ENCODE measurements around the gene DNAAF6.

Gene DNAAF6

DNA sequence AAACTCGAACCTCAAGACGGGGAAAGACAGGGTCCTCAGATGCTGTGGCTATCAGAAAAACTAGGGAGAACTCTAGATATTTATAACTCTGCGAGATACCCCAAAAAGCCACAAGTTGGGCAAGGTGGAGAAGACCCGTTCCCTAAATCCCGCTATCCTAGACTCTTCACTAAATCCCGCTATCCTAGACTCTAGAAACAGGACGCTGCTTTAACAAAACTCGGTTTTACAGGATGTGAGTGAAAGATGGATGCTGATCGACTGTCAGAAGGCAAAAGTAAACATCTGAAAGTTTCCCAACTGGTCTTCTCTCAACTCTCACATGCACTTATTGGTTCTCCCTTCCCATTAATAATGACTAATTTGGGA lies 270 bp downstream of the DNAAF6 start:
- TF ChIP-seq ZNF394 (tag by site-specific recombination; IDR thresholded peaks at IDR 0.05; ENCODE audit: borderline replicate concordance) (no peak), BCL11B (tag by site-specific recombination; IDR thresholded peaks at IDR 0.05; ENCODE audit: low read depth) (no peak), ZNF518A (tag by site-specific recombination; conservative IDR thresholded peaks at IDR 0.05; ENCODE audit: low read depth) (no peak), REPIN1 (tag by site-specific recombination; IDR thresholded peaks at IDR 0.05; ENCODE audit: low read depth) (no peak), ZNF169 (tag by site-specific recombination; IDR thresholded peaks at IDR 0.05) (no peak), KLF9 (tag by site-specific recombination; IDR thresholded peaks at IDR 0.05; ENCODE audit: low read depth) (no peak), ZNF777 (tag by site-specific recombination; IDR thresholded peaks at IDR 0.05; ENCODE audit: borderline replicate concordance) (no peak), YY2 (tag by site-specific recombination; IDR thresholded peaks at IDR 0.05) (no peak), ZBTB8A (tag by site-specific recombination; IDR thresholded peaks at IDR 0.05) (no peak), ZNF677 (tag by site-specific recombination; IDR thresholded peaks at IDR 0.05) (no peak), RBAK (tag by site-specific recombination; IDR thresholded peaks at IDR 0.05) (no peak), YY1 (tag by site-specific recombination; IDR thresholded peaks at IDR 0.05) (no peak), ZNF341 (tag by site-specific recombination; IDR thresholded peaks at IDR 0.05; ENCODE audit: low read depth) (no peak)
- ChIA-PET POLR2A (interaction anchor here (0.7 to 1.5 kb wide), 6 partner anchors 11 to 423 kb away, joined by 3 to 7 read pairs (median 4); partner anchors contain the start of gene RBM41), CTCF (no interaction called here)
- Histone ChIP-seq H3K27ac (ENCODE audit: extremely low read depth, low read depth, low read length) (no peak overlapping the region), H3K4me1 (ENCODE audit: control insufficient read depth, insufficient read depth, low read length) (no peaks in the 10 kb centered on the region), H3K4me3 (ENCODE audit: low read depth, low read length) (no peak overlapping the region), H3K36me3 (ENCODE audit: control insufficient read depth in 2 of 2, insufficient read depth in 1 of 2, low read length in 2 of 2) (no peaks in the 10 kb centered on the region), H3K9me3 (ENCODE audit: control insufficient read depth, insufficient read depth, low read depth, low read length) (no peaks in the 10 kb centered on the region)

DNA sequence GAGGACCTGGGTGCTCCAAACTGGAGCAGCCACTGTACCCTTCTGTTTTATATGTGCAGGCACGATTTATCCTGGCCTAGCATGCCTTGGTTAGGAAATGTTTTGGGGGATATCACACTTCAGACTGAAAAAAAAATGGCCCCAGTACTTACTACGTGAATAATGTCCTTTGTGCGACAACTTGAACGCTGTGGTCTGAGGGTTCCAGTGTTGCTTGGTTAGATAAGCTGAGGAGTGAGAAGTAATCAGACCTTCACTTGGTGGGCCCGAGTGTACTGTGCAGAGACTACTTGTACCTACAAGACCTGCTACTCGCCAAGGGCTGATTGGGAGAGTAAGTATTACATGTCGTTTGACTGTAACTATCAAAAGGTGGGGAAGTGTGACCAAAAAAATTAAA lies 678 bp downstream of the DNAAF6 start:
- H3K4me1 ChIP-seq (ENCODE audit: control insufficient read depth, insufficient read depth, low read length): no peaks in the 10 kb centered on the region
- no peaks in the 10 kb centered on the region for H3K9me3 ChIP-seq (ENCODE audit: control insufficient read depth, insufficient read depth, low read depth, low read length)
- ChIA-PET CTCF (no interaction called here), POLR2A (no interaction called here)
- no peak overlapping the region for H3K4me3 ChIP-seq (ENCODE audit: low read depth, low read length)
- no peaks in the 10 kb centered on the region for H3K36me3 ChIP-seq (ENCODE audit: control insufficient read depth in 2 of 2, insufficient read depth in 1 of 2, low read length in 2 of 2)
- no peak overlapping the region for H3K27ac ChIP-seq (ENCODE audit: extremely low read depth, low read depth, low read length)
- TF ChIP-seq, protein P1, sequence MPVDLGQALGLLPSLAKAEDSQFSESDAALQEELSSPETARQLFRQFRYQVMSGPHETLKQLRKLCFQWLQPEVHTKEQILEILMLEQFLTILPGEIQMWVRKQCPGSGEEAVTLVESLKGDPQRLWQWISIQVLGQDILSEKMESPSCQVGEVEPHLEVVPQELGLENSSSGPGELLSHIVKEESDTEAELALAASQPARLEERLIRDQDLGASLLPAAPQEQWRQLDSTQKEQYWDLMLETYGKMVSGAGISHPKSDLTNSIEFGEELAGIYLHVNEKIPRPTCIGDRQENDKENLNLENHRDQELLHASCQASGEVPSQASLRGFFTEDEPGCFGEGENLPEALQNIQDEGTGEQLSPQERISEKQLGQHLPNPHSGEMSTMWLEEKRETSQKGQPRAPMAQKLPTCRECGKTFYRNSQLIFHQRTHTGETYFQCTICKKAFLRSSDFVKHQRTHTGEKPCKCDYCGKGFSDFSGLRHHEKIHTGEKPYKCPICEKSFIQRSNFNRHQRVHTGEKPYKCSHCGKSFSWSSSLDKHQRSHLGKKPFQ (tag by site-specific recombination; IDR thresholded peaks at IDR 0.05): no peak
- TF ChIP-seq ZNF175 (tag by site-specific recombination; IDR thresholded peaks at IDR 0.05) (no peak), ZNF645 (tag by site-specific recombination; IDR thresholded peaks at IDR 0.05) (no peak), ZNF214 (tag by site-specific recombination; IDR thresholded peaks at IDR 0.05; ENCODE audit: borderline replicate concordance) (no peak), YY2 (tag by site-specific recombination; IDR thresholded peaks at IDR 0.05) (no peak), ZNF623 (tag by site-specific recombination; IDR thresholded peaks at IDR 0.05) (no peak), ZNF560 (tag by site-specific recombination; IDR thresholded peaks at IDR 0.05; ENCODE audit: borderline replicate concordance) (no peak), ZNF561 (tag by site-specific recombination; IDR thresholded peaks at IDR 0.05; ENCODE audit: borderline replicate concordance) (no peak)
